Psoas muscle (tissue), 8 donors: ENCODE results near the gene ITPR1. TPM values are rescaled to one million over a fixed set of nuclear protein-coding genes. Genes with fewer than 3 reads are reported as not detected.

ENCODE experiments used
- ATAC-seq, 4 donors: fragments of 200-7000 bp; cut with Tn5 transposase; one replicate each; pipeline ENCODE4 v1.9.1; 2020; ENCODE audit warnings: moderate library complexity in 3 of 4, mild to moderate bottlenecking in 2 of 4
- DNase-seq, 2 donors: peaks; one replicate each; pipeline ENCODE4 v3.0.0-alpha.2; 2020
- H3K27ac ChIP-seq: fragments of 200-600 bp; one replicate; pipeline ENCODE4 v1.8.0; 2022
- H3K27me3 ChIP-seq, 3 donors: fragments of 200-600 bp in 1 of 3; one replicate each; pipeline versions ENCODE4 v1.6.1 to v1.8.0; 2013 to 2022; ENCODE audit warnings: low read length in 2 of 3, mild to moderate bottlenecking in 2 of 3, moderate library complexity in 1 of 3; ENCODE audit not compliant: insufficient read depth in 3 of 3
- H3K36me3 ChIP-seq, 2 donors: fragments of 200-600 bp in 1 of 2; one replicate each; pipeline versions ENCODE4 v1.6.1 to v1.8.0; 2013 to 2022; ENCODE audit warnings: low read depth in 1 of 2, mild to moderate bottlenecking in 1 of 2, moderate library complexity in 1 of 2; ENCODE audit not compliant: insufficient read depth in 1 of 2
- H3K4me1 ChIP-seq: fragments of 200-600 bp; one replicate; pipeline ENCODE4 v1.8.0; 2022
- H3K4me3 ChIP-seq: fragments of 200-600 bp; one replicate; pipeline ENCODE4 v1.8.0; 2022; ENCODE audit warnings: mild to moderate bottlenecking
- H3K9me3 ChIP-seq: fragments of 200-600 bp; one replicate; pipeline ENCODE4 v1.8.0; 2022
- WGBS, 3 donors: extraction: QIAGEN DNeasy Blood & Tissue Kit; methylation state at CpG; one replicate each; pipeline versions ENCODE4 v1.1.6 to v1.1.7; 2013; 5-methylcytosine and 5-hydroxymethylcytosine counted together
- intact Hi-C, 2 donors: fragments of 100-400 bp; cut with DNase I; formaldehyde crosslinking; loops; one replicate each; pipeline versions ENCODE4 v1.11.0 to v1.14.2; 2022
- polyA plus RNA-seq, 3 donors: library from polyadenylated mRNA; stranded (reverse); fragments of 200-250 nt; gene quantifications; one replicate each; pipeline ENCODE4 v1.2.3, GENCODE V29; 2013
- total RNA-seq, 4 donors: library from RNA; stranded (reverse); fragmentation: NEBNext Ultra II Directional in 2 of 4; extraction: Animal tissue kit (Norgen Biotek cat#: 25700) in 2 of 4; gene quantifications; one replicate each; pipeline versions ENCODE4 v1.2.1 to v1.2.4, GENCODE V29; 2021 to 2023
- TF ChIP-seq, protein P1 (sequence below): fragments of 200-600 bp; IDR thresholded peaks from one replicate; pipeline ENCODE4 v1.8.0; 2022; ENCODE audit warnings: antibody characterized with exemption
- donor health status: healthy with polysubstance abuse.
- donor health status: DM: no; HTN: no; CAD: no; lungs with moderate emphysema.
- donor health status: Bipolar disorder and iron deficiency.
- donor health status: healthy.
- donor health status: DM: yes; HTN: yes; CAD: no.
- donor health status: DM: no; HTN: no; CAD: no.
- donor health status: DM: no; HTN: no; CAD: no.
- donor health status: DM: yes; HTN: yes; CAD: no.

The ITPR1 gene
- total and polyA plus RNA-seq, 7 donors = 4.4 to 9.2 (median 8.8) TPM

DNA sequence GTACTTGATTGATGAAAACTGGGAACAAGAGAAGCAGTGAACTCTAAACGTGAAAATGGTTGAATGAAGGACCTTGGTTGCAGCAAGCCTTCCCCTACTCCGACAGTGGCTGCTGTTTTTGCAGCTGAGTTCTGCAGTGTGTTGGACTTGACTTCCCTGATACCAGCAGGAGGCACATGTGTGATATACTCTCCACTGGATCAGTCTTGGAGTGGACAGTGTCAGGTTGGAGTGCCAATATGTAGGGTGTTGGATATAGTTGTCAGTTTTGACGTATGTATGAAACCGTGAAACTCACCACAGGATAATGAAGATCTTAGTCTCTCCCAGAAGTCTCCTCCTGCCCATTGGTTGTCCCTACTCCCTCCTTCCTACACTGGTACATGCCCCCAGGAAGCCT lies 106.5 kb downstream of the ITPR1 start:
- DNase-seq (no peak), ATAC-seq (no peak)
- 59 to 70% (median 67%) methylated on average over 4 of the region's 4 CpGs for WGBS, 3 donors
- intact Hi-C loops = no loop called here
- Histone ChIP-seq H3K4me1 (no peaks in the 10 kb centered on the region), H3K27ac (no peak overlapping the region), H3K27me3 (no peaks in the 10 kb centered on the region), H3K4me3 (no peak overlapping the region), H3K9me3 (no peaks in the 10 kb centered on the region), H3K36me3 (no peaks in the 10 kb centered on the region)
- TF ChIP-seq, protein P1, sequence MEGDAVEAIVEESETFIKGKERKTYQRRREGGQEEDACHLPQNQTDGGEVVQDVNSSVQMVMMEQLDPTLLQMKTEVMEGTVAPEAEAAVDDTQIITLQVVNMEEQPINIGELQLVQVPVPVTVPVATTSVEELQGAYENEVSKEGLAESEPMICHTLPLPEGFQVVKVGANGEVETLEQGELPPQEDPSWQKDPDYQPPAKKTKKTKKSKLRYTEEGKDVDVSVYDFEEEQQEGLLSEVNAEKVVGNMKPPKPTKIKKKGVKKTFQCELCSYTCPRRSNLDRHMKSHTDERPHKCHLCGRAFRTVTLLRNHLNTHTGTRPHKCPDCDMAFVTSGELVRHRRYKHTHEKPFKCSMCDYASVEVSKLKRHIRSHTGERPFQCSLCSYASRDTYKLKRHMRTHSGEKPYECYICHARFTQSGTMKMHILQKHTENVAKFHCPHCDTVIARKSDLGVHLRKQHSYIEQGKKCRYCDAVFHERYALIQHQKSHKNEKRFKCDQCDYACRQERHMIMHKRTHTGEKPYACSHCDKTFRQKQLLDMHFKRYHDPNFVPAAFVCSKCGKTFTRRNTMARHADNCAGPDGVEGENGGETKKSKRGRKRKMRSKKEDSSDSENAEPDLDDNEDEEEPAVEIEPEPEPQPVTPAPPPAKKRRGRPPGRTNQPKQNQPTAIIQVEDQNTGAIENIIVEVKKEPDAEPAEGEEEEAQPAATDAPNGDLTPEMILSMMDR = no peak

DNA sequence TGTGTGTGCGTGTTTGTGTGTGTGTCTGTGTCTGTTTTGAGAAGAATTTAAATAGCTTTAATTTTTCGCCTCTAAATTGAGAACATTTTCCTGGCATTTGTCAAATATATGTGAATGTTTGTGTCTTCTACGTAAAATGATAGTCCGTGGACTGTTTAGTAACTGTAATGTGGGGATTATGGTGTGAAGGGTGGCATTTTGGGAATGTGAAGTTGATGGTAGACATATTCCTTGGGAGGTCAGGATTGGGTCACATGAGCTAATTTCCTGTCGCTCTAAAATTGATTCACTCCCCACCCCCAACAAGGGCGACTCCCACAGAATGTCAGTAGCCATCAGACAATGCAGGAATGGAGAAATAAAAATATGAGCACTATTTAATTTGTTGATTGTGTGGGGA lies 107.3 kb downstream of the ITPR1 start:
- intact Hi-C loops = no loop called here
- Histone ChIP-seq H3K4me3 (no peak overlapping the region), H3K36me3 (no peaks in the 10 kb centered on the region), H3K4me1 (no peaks in the 10 kb centered on the region), H3K27me3 (no peaks in the 10 kb centered on the region), H3K9me3 (no peaks in the 10 kb centered on the region), H3K27ac (no peak overlapping the region)
- no peak for DNase-seq
- ATAC-seq = no peak
- TF ChIP-seq, protein P1 = no peak
- WGBS, 3 donors = 41 to 42% (median 42%) methylated on average over 6 of the region's 6 CpGs

DNA sequence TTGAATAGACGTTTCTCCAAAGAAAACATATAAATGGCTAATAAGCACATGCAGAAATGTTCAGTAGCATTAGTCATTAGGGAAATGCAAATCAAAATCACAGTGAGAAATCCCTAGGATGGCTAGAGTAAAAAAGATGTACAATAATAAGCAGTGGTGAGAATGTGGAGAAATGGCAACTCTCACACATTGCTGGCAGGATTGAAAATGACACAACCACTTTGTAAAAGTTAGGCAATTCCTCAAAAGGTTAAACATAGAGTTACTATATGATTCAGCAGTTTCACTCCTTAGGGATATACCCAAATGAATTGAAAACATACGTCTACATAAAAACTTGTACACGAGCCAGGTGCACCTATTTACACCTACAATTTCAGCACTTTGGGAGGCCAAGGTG lies 108.7 kb downstream of the ITPR1 start:
- H3K9me3 ChIP-seq = no peaks in the 10 kb centered on the region
- ATAC-seq = no peak
- intact Hi-C loops = no loop called here
- no peak overlapping the region for H3K27ac ChIP-seq
- DNase-seq = no peak
- TF ChIP-seq, protein P1 = no peak
- WGBS, 3 donors = 68 to 74% (median 74%) methylated on average over 3 of the region's 3 CpGs
- H3K4me1 ChIP-seq = no peaks in the 10 kb centered on the region
- no peak overlapping the region for H3K4me3 ChIP-seq
- H3K27me3 ChIP-seq = peaks cover 0 to 3% (median 0%) of the 10 kb centered on the region in 3 donors
- H3K36me3 ChIP-seq = no peaks in the 10 kb centered on the region

- TF ChIP-seq, protein P1 = no peak
- Histone ChIP-seq H3K27me3 (peaks cover 0 to 3% (median 0%) of the 10 kb centered on the region in 3 donors), H3K36me3 (no peaks in the 10 kb centered on the region), H3K9me3 (no peaks in the 10 kb centered on the region), H3K4me1 (no peaks in the 10 kb centered on the region), H3K27ac (no peak overlapping the region), H3K4me3 (no peak overlapping the region)
- DNase-seq (no peak), ATAC-seq (no peak)
- WGBS, 3 donors = 73 to 82% (median 79%) methylated on average over 5 of the region's 5 CpGs
- intact Hi-C loops = no loop called here
These were observed 111.5 kb downstream of the ITPR1 start for GRCh38 chr3:4604693-4605092.

GRCh38 chr3:4606911-4607310 lies 113.8 kb downstream of the ITPR1 start:
- ATAC-seq = no peak
- no peak for DNase-seq
- Histone ChIP-seq H3K4me1 (no peaks in the 10 kb centered on the region), H3K36me3 (no peaks in the 10 kb centered on the region), H3K4me3 (no peak overlapping the region), H3K27me3 (peaks cover 0 to 3% (median 0%) of the 10 kb centered on the region in 3 donors), H3K27ac (no peak overlapping the region), H3K9me3 (no peaks in the 10 kb centered on the region)
- intact Hi-C loops = no loop called here
- TF ChIP-seq, protein P1 = no peak
- 48 to 54% (median 53%) methylated on average over 4 of the region's 4 CpGs for WGBS, 3 donors
